Measurements from ENCODE around the gene CDC7. TPM values are rescaled to one million over a fixed set of nuclear protein-coding genes. Genes with fewer than 3 reads are reported as not detected.

Gene CDC7
- total RNA-seq, 1 experiment from 2014 or later = 49.9 TPM

GRCh38 chr1:91541918-91542533, 41.4 kb downstream of the CDC7 start:
- no peak overlapping the region for H3K4me3 Mint-ChIP-seq
- CTCF ChIA-PET = interaction anchor here (1.1 kb wide), 1 partner anchor 257 kb away, joined by 3 read pairs; no protein-coding TSS in a partner anchor

GRCh38 chr1:91545506-91546300, 45.1 kb downstream of the CDC7 start:
- ChIA-PET POLR2A (no interaction called here), CTCF (interaction anchor here (1.1 kb wide), 1 partner anchor 9 kb away, joined by 3 read pairs; no protein-coding TSS in a partner anchor)
- DNase-seq (ENCODE audit: low spot score) (no peak), ATAC-seq (0 out of 2 replicates have a peak, but pooled peaks have one; percentile 19)
- Mint-ChIP-seq H3K27me3 (ENCODE audit: low read depth) (no peaks in the 10 kb centered on the region), H3K27ac (no peak overlapping the region), H3K4me1 (peaks cover 7% of the 10 kb centered on the region), H3K4me3 (no peak overlapping the region), H3K9me3 (peaks cover 3% of the 10 kb centered on the region; the same call in 1 of the 2 replicates), H3K36me3 (no peaks in the 10 kb centered on the region)
- TF ChIP-seq ZNF671 (CRISPR knock-in tag; IDR thresholded peaks at IDR 0.05) (no peak), NFE2L1 (CRISPR knock-in tag; IDR thresholded peaks at IDR 0.05) (no peak), IRF2 (CRISPR knock-in tag; IDR thresholded peaks at IDR 0.05; ENCODE audit: borderline replicate concordance, low read depth) (no peak), ZNF121 (CRISPR knock-in tag; IDR thresholded peaks at IDR 0.05) (no peak)
- TF ChIP-seq, protein P1, sequence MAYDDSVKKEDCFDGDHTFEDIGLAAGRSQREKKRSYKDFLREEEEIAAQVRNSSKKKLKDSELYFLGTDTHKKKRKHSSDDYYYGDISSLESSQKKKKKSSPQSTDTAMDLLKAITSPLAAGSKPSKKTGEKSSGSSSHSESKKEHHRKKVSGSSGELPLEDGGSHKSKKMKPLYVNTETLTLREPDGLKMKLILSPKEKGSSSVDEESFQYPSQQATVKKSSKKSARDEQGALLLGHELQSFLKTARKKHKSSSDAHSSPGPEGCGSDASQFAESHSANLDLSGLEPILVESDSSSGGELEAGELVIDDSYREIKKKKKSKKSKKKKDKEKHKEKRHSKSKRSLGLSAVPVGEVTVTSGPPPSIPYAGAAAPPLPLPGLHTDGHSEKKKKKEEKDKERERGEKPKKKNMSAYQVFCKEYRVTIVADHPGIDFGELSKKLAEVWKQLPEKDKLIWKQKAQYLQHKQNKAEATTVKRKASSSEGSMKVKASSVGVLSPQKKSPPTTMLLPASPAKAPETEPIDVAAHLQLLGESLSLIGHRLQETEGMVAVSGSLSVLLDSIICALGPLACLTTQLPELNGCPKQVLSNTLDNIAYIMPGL (CRISPR knock-in tag; IDR thresholded peaks at IDR 0.05) = no peak

More at GRCh38 chr1:91541918-91542533, 41.4 kb downstream of the CDC7 start:
- Mint-ChIP-seq H3K27me3 (ENCODE audit: low read depth) (no peaks in the 10 kb centered on the region), H3K27ac (no peak overlapping the region), H3K4me1 (0 out of 2 replicates have a peak, but pooled peaks cover 3% of the 10 kb centered on the region), H3K36me3 (no peaks in the 10 kb centered on the region), H3K9me3 (no peaks in the 10 kb centered on the region)
- no peak for DNase-seq (ENCODE audit: low spot score)
- ATAC-seq = no peak
- POLR2A ChIA-PET = no interaction called here
- TF ChIP-seq CTCF (IDR thresholded peaks at IDR 0.05) = no peak
- TF ChIP-seq, protein P2, sequence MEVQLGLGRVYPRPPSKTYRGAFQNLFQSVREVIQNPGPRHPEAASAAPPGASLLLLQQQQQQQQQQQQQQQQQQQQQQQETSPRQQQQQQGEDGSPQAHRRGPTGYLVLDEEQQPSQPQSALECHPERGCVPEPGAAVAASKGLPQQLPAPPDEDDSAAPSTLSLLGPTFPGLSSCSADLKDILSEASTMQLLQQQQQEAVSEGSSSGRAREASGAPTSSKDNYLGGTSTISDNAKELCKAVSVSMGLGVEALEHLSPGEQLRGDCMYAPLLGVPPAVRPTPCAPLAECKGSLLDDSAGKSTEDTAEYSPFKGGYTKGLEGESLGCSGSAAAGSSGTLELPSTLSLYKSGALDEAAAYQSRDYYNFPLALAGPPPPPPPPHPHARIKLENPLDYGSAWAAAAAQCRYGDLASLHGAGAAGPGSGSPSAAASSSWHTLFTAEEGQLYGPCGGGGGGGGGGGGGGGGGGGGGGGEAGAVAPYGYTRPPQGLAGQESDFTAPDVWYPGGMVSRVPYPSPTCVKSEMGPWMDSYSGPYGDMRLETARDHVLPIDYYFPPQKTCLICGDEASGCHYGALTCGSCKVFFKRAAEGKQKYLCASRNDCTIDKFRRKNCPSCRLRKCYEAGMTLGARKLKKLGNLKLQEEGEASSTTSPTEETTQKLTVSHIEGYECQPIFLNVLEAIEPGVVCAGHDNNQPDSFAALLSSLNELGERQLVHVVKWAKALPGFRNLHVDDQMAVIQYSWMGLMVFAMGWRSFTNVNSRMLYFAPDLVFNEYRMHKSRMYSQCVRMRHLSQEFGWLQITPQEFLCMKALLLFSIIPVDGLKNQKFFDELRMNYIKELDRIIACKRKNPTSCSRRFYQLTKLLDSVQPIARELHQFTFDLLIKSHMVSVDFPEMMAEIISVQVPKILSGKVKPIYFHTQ (CRISPR knock-in tag; IDR thresholded peaks at IDR 0.05) = no peak
- TF ChIP-seq ZNF512 (CRISPR knock-in tag; IDR thresholded peaks at IDR 0.05; ENCODE audit: borderline replicate concordance) = no peak
- no peak for TF ChIP-seq PREB (CRISPR knock-in tag; IDR thresholded peaks at IDR 0.05; ENCODE audit: borderline replicate concordance)

DNA sequence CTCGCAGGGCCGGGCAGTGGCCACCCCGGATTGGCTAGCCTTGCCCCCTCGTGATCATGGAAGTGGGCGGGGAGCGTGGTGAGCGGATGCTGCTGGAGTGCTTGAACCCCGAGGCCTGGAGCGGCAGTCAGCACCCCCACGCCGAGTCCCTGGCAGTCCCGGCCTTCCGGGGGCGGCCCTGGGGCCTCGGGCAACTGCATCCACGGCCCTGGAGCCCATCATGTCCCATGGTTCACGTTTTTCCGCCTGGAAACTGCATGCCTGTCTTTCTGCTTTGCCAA, 45.6 kb downstream of the CDC7 start:
- no peak; the same call in 1 of the 2 replicates for ATAC-seq
- POLR2A ChIA-PET = no interaction called here
- no peak for TF ChIP-seq TP53 (CRISPR knock-in tag; IDR thresholded peaks at IDR 0.05)
- no peak for TF ChIP-seq ZNF317 (CRISPR knock-in tag; IDR thresholded peaks at IDR 0.05; ENCODE audit: borderline replicate concordance, low read depth)
- TF ChIP-seq TEAD1 (CRISPR knock-in tag; IDR thresholded peaks at IDR 0.05) = no peak
- no peak for TF ChIP-seq ZNF512 (CRISPR knock-in tag; IDR thresholded peaks at IDR 0.05; ENCODE audit: borderline replicate concordance)
- no peak for TF ChIP-seq TEAD4 (CRISPR knock-in tag; IDR thresholded peaks at IDR 0.05)
- TF ChIP-seq, protein P3, sequence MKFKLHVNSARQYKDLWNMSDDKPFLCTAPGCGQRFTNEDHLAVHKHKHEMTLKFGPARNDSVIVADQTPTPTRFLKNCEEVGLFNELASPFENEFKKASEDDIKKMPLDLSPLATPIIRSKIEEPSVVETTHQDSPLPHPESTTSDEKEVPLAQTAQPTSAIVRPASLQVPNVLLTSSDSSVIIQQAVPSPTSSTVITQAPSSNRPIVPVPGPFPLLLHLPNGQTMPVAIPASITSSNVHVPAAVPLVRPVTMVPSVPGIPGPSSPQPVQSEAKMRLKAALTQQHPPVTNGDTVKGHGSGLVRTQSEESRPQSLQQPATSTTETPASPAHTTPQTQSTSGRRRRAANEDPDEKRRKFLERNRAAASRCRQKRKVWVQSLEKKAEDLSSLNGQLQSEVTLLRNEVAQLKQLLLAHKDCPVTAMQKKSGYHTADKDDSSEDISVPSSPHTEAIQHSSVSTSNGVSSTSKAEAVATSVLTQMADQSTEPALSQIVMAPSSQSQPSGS (CRISPR knock-in tag; IDR thresholded peaks at IDR 0.05; ENCODE audit: borderline replicate concordance, low read depth) = no peak

More for the DNA sequence above, 45.6 kb downstream of the CDC7 start:
- Mint-ChIP-seq H3K4me1 (peaks cover 7% of the 10 kb centered on the region), H3K4me3 (no peak overlapping the region), H3K36me3 (no peaks in the 10 kb centered on the region), H3K27ac (no peak overlapping the region), H3K9me3 (peaks cover 3% of the 10 kb centered on the region; the same call in 1 of the 2 replicates), H3K27me3 (ENCODE audit: low read depth) (no peaks in the 10 kb centered on the region)
- DNase-seq (ENCODE audit: low spot score) = no peak
- CTCF ChIA-PET = no interaction called here

Measured in WTC11 (cell line).